GM18519 (cell line): ENCODE data around the gene YTHDF1.
"Not testable (repeated sequence)": the region's sequence is repeated elsewhere in the genome, so short reads cannot be mapped to it uniquely, and the experiment has no call there.

Experiments used
- ATAC-seq: cut with Tn5 transposase; IDR thresholded peaks from one replicate; pipeline ENCODE4 v1.9.1; 2021; ENCODE audit warnings: mild to moderate bottlenecking, moderate library complexity; ENCODE audit not compliant: unreplicated experiment, low FRiP score

YTHDF1 gene

DNA sequence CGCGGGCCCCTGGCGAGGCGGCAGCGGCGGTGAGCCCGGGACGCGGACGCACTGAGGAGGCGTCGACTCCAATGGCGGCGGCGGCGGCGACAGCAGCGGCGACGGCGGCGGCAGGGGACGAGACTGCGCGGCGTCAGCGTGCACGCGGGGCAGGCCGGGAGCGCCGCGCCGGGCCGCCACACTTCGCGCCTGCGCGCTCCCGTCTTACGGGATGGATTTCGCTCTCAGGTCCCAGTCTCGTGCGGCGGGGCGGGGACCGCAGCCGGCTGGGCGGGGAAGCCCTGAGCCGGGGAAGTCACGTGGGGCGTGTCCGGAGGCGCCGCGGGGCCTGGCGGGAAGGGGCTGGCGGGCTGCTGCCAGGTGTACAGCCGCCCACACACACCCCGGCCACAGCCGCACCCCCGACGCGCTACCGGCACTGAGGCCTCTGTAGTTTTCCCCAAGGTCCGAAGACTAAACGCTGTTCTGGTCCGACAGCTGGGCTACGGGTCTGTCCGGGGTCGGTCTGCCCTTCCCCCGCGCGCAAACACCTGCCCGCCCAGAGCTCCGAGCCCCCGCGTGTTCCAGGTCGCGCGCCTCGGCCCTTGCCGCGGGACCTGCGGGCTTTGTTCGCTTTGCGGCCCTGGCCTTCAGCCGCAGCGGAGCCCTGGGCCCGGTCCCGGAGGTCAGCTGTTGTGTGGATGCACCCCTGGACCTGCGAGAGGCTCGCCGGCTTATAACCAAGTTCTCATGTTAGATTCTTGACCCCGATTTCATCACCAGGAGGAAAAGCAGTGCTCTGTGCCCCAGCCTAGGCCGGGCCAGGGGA, at the start of gene YTHDF1:
Gene YTHDF1, minus strand, starts transcription at position 91 of the 808 bp plus-strand sequence. CDS start 239 bp downstream, outside the sequence.
- ATAC-seq: peak; percentile 82

DNA sequence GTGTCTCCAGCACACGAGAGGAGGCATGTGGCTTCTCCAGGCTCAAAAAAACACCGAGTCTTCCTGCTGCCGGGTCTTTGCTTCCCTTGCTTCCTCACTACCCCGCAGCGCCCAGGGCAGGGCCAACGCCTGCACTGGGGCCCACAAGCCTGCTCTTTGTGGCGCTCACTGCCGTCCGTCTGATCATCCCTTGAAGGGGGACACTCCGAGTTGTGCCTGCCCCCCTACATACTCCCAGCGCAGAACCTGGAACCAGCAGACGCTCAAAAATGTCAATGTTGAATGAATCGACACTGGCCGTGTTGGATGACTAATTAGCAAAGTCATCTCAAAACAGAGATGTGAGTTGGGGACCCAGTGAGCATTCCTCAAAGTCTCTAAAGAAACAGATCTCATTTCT, 48.6 kb upstream of the YTHDF1 start:
- ATAC-seq: no peak

DNA sequence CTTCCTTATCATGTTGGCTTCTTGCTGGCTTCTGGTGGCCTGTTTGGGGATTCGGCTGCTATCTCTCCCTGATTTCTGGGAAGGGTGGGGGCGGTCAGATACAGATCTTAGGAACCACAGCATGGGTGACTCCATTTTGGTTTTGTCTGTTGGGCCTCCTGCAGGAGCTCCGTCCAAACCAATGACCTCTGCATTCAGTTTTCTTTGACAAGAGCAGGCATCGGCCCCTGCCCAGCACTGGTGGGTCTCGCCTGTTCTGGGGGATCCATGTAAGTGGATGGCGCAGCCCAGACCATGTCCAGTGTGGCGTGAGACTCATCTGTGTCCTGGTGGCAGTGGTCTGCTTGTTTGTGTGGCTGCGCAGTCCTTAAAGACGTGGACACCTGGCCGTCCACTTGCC, 48.1 kb upstream of the YTHDF1 start:
- ATAC-seq: no peak

DNA sequence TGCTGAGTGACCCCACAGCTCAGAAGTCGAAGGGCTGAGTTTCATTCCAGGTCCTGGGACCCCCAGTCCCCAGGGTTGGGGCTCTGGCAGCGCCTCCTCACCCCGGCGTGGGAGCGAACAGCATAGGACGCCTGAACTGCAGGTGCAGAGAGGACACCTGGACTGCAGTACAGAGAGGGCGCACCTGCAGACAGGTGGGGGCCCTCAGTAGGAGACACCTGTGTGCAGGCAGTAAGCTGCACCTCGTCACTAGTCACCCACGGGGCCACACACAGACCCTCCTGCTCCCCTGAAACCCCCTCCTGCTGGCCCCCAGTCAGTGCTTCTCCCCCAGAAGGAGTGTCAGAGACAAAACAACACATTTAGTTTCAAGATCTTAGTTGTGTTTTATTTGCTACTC, 46.9 kb upstream of the YTHDF1 start:
- ATAC-seq: no peak

DNA sequence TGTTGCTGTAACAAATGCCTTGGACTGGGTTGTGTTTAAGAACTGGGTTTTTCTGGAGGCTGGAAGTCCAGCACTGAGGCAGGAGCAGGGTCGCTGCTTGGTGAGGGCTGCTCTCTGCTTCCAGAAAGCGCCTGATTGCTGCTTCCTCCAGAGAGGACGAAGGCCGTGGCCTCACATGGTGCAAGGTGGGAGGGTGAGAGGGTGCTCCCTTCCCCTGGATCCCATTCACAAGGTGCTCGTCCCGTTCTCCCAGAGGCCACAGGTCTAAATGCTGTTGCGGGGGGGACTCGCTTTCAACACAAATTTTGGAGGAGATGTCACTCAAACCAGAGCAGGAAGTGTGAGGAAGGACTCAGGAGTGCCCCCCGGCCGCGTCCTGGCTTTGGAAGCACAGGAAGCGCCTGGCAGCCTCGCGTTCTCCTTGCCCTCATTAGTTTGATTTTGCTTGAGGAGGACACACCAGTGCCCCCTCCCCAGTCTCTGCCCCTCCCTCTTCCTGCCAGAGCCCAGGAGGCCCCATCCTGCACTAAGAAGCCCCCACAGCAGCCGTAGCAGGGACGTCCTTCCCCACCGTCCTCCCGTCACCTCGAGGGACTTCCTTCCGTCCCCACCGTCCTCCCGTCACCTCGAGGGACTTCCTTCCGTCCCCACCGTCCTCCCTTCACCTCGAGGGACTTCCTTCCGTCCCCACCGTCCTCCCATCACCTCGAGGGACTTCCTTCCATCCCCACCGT, 46.0 kb upstream of the YTHDF1 start:
- ATAC-seq: no peak

DNA sequence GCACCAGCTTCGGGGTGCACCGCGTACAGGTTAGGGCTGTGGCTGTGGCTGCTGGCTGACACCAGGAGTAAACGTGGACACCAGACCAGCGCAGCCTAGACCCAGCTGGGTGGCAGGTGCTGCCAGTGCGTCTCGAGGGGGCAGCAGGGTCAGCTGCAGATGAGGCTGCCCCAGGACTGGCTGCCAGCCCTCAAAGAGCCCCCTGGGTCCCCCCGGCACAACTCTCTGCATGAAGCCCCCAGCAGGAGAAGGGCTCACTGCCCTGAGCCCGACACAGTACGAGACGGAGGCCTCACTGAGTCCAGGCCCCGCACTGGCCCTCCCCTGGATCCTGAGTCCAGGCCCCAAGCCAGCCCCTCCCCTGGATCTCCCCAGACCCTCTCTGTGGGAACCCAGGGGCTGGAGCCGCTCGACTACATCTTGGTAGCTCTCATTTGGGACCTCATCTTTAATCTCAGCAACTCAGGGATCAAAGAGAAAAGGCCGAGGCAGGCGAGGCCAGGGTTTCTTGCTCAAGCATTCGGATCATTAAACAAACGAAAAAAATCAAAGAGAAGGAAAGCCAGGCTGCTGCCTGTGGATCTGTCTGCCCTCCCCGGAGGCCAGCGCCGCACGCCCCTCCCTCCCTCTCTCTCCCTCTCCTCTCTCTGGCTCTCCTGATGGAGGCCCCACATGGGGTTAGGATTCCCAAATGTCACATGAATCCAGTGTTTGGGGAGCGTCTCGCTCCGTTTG, 45.3 kb upstream of the YTHDF1 start:
- no peak for ATAC-seq

DNA sequence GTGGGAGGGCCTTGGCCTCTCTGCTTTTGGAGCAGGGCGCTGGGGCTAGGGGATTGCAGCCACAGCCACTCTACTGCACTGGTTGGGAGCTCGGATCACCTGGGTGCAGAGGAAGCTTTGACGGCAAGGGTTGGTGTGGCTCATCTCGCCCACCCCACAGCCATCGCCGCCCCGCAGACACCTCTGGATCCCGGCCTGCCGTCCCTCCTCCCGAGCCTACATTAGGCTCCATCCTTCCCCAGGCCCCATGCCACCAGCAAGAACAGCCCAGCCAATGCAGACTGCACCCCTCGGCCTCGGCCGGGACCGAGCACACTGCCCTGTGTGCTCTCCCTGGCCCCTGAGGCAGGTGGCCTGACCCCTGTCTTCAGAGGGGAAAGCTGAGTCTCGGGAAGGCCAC, 44.6 kb upstream of the YTHDF1 start:
- ATAC-seq: no peak

DNA sequence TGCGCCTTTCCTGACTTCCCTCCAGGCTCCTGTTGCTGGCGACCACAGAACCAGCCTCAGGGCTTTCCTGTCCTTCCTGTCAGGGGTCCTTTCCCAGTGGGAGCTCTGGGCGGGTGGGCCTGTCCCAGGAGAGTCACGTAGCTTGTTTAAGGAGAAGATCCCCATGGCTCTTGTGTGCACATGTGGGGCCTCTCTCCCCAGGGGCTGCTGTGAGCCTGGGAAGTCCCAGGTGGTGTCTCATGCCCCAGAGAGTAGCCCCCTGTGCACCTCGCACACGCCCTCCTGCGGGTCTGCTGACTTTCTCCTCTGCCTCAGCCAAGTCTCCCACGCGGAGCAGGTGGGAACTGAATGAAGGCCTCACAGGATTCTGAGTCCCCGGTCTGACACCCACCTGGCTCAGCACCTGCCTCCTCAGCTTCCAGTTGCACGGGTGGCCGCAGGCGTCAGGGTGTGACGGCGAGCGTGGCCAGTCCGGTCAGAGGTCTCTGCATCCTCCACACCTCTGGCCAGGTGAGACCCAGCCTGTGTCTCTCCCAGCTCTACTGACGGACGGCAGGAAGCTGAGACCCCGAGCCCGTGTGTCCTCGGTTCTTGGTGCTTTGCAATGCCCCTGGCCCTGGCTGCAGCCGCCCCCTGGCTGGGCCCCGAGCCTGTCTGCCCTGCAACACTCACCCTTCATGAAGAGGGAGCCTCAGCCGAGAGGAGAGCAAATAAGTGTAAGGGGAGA, 44.0 kb upstream of the YTHDF1 start:
- no peak for ATAC-seq

DNA sequence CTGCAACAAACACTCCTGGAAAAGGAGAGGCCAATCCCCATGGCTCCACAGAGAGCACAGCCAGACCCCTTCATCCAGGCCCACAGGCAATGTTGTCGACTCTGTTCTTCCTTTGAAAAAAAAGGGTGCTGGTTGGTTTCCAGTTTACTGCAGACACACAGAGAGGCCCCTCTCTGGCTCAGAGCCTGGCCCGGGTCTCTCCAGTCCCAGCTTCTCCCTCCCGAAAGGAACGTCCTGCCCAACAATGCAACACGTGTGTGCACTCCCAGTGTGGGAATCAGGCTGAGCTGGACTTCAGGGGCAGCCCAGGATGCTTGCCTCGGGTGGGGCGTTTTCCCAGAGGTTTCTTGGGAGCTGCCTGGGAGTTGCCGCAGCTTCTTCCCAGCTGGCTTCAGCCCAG, 42.9 kb upstream of the YTHDF1 start:
- ATAC-seq: no peak

DNA sequence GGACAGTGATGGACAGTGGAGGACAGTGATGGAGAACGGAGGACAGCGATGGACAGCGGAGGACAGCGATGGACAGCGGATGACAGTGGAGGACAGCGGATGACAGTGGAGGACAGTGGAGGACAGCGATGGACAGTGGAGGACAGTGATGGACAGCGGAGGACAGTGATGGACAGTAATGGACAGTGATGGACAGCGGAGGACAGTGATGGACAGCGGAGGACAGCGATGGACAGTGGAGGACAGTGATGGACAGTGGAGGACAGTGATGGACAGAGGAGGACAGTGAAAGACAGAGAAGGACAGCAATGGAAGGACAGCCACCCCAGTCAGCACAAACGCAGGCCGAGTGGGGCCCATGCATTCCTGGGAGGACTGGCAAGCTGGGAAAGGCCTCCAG, 41.7 kb upstream of the YTHDF1 start:
- ATAC-seq: no peak

DNA sequence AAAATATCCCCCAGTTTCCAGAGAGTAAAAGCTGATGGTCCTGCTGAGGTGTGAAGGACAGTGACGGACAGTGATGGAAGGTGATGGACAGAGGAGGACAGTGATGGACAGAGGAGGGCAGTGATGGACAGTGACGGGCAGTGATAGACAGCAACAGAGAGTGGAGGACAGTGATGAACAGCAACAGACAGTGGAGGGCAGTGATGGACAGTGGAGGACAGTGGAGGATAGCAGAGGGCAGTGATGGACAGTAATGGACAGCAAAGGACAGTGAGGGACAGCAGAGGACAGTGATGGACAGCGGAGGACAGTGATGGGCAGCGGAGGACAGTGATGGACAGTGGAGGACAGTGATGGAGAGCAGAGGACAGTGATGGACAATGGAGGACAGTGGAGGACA, 41.0 kb upstream of the YTHDF1 start:
- no peak for ATAC-seq

DNA sequence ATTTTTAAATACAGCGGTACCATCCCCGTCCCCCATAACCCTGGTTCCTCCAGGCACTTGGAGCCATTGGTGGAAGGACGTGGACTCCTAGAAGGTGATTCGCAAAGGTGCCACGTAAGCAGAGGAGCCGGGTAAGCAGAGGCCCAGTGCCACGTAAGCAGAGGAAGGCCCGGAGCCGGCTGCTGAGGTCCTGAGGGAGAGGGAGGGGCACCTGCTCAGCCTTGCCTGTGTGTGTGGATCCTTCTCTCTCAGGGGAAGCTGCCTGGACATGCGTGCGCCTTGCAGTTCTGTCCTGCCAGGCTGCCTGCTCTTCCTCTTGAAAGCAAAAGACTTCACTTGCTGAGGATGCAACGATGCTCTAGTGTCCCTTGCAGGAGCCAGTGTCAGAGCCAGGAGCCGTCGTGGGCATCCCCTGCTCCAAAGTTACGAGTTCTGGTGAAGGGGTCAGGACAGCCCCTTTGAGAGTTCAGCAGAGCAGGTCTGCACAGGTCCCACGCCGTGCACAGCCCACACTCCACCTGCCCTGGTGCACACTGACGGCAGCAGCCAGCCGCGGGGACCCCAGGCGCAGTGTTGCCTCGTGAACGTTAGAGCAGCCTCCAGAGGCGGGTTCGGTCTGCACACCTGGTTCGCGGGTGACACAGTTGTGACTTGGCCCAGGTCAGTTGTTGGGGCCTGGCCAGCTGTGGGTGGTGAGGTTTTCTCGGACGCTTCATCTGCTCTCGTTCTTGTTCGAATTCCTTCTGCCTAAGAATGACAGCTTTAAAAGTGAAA, 40.2 kb upstream of the YTHDF1 start:
- ATAC-seq: no peak

DNA sequence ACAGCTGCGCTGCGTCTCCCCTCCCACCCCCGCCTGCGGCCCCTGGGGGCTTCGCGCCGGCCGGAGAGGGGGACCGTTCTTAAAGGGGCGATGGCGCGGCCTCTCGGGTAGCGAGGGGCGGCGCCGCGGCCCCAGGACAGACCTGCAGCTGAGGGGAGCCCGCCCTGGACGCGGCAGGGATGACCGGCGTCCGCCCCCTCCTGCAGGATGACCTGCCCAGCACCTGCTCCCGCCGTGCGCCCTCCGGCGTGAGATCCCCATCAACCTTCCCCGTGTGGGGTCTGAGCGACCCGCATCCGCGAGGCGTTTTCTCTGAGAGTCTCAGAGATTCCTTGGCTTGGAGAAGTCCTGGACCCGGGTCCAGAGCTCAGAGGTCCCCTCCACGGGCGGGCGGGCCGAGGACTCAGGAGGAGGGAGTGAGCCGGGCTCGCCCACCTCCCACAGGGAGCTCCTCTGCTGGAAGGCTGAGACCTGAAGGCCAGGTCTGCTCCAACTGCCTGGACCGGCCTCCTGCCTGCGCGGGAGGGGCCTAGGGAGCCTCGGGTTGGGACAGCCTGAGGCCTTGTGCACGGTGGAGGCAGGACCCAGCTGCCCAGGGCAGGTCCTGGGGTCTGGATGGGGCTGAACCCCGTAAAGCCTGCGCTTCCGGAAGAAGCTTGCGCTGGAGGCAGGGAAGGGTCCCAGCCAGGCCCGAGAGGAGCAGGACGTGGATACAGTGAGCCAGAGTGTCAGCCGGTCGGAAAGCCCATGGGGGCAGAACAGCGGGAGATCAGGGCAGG, 38.9 kb upstream of the YTHDF1 start:
- no peak for ATAC-seq

DNA sequence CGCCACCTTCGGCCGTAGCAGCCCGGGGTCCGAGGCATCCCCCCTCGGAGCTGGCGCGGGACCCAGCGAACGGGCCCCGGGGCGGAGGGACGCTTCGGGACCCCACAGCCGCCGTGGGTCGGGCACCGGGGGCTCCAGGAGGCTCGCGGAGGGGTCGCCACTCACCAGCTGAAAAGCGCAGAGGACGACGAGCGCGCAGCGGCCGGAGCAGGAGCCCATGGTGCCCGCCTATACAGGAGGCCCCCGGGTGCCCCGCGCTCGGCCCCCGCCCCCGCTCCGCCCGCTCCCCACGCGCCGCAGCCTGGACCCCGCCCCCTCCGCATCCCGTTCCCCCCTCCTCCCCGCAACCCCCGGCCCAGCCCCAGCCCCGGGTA, 38.3 kb upstream of the YTHDF1 start, which contains the start of gene NKAIN4:
Gene NKAIN4, minus strand, starts transcription at position 232 of the 374 bp plus-strand sequence. Its CDS starts 13 bp downstream, at position 219.
- no peak for ATAC-seq

DNA sequence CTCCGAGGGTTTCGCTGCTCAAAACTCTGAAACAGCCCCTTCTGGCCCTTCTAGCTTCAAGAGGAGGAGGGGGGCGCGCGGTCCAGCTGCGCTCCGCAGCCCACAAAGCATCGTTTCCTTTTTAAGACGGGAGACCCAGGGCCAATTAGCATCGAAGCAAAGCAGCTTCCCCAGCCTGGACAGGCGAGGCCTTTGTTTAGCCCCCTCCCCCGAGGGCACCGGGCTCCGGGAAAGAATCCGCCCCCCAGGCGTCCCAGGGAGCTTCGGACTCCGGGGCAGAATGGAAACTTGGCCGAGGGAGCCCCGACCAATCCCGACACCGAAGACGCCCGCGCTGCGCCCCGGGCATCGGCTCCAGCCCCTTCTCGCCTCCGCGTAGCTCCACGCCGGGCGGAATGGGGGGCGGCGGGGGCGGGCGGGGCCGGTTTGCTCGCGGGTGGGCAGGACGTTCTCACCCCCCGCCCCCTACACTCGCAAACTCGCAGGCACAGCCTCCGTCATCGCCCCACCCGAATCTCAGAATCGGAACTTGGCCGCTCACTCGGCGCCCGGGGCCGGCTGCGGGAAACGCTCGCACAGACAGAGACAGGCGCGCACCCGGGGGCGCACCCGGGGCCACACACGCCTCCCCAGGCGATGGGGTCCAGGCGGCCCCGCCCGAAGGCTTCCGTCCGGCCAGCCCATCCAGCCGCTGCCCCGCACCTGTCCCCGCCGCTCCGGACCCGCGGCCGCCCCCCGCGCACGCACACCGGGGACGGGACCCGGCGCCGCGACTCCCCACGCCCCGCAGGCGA, 37.7 kb upstream of the YTHDF1 start:
- ATAC-seq: no peak

DNA sequence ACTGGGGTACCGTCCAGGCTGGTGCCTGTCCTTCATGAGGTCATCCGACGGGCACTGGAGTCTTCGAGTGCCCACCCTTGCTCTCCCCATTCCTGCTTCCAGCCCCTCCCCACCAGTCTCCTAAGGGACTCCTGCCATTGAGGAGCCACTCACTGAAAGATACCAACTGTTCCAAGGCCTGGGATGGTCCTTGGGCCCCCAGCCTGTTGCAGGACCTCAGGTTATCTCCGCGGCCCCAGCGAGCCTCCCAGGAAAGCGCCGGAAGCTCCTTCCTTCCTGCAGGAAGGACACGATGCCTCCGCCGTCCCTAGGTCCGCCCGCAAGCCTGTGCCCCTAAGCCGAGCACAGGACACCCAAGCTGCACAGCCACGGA, 37.1 kb upstream of the YTHDF1 start:
- no peak for ATAC-seq

DNA sequence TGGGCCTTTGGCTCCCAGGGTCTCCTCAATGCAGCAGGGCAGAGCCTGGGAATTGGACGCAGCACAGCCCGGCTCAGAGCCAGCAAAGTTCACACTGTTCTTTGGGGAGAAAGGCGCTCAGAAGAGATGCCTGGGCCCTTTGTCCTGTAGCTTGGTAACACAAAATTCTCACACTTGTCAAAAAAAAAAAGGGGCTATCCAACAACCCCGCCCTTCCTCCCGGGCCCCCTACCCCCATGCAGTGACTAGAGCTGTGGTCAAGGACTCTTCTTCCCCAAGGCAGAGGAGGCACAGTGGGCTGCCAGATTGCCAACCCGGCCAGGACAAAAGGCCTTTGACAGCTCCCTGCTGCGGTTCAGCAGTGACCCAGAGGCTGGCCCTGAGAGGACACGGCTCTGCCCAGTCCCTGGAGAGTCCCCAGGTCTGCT, 36.4 kb upstream of the YTHDF1 start:
- ATAC-seq: no peak

DNA sequence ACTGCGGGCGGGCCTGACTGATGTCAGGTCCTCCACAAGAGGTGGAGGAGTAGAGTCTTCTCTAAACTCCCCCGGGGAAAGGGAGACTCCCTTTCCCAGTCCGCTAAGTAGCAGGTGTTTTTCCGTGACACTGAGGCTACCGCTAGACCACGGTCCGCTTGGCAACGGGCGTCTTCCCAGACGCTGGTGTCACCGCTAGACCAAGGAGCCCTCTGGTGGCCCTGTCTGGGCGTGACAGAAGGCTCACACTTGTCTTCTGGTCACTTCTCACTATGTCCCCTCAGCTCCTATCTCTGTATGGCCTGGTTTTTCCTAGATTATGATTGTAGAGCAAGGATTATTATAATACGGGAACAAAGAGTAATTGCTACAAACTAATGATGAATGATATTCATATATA, 35.4 kb upstream of the YTHDF1 start:
- not testable (repeated sequence) for ATAC-seq
